Measurements from ENCODE around the gene PAEP. TPM values are rescaled to one million over a fixed set of nuclear protein-coding genes. Genes with fewer than 3 reads are reported as not detected.

Gene PAEP
- total RNA-seq, 1 donor from 2014 or later, result 0.39 TPM

- Histone ChIP-seq H2AFZ (ENCODE audit: low read depth, low read length) (no peak overlapping the region), H3K4me2 (ENCODE audit: low read length) (no peak overlapping the region), H4K20me1 (ENCODE audit: insufficient read depth, low read length) (no peaks in the 10 kb centered on the region), H3K4me3 (ENCODE audit: insufficient read depth, low read depth, low read length) (no peak overlapping the region), H3K27me3 (ENCODE audit: insufficient read depth, low read length) (peaks cover 3% of the 10 kb centered on the region), H3K27ac (ENCODE audit: low read depth, low read length) (no peak overlapping the region), H3K4me1 (ENCODE audit: insufficient read depth, low read length) (no peaks in the 10 kb centered on the region), H3K36me3 (ENCODE audit: insufficient read depth, low read length) (no peaks in the 10 kb centered on the region), H3K79me2 (ENCODE audit: insufficient read depth, low read length) (no peaks in the 10 kb centered on the region), H3K9me3 (ENCODE audit: insufficient read depth, low read depth, low read length) (no peaks in the 10 kb centered on the region), H3K9ac (ENCODE audit: low read length) (no peak overlapping the region)
- Mint-ChIP-seq H3K27ac (ENCODE audit: unreplicated experiment) (no peak overlapping the region), H3K4me1 (ENCODE audit: low read depth, unreplicated experiment) (peaks cover 7% of the 10 kb centered on the region), H3K4me3 (ENCODE audit: unreplicated experiment) (no peak overlapping the region), H3K27me3 (ENCODE audit: low read depth, unreplicated experiment) (peaks cover 11% of the 10 kb centered on the region), H3K36me3 (ENCODE audit: low read depth, unreplicated experiment) (no peaks in the 10 kb centered on the region), H3K9me3 (ENCODE audit: unreplicated experiment) (no peaks in the 10 kb centered on the region)
- FAIRE-seq, result no peak
- no peak for DNase-seq (ENCODE audit: low read depth)
- TF ChIP-seq CTCF (IDR thresholded peaks at IDR 0.05; ENCODE audit: insufficient read depth, low read depth, low read length), result no peak
- no peak for TF ChIP-seq EZH2 (IDR thresholded peaks at IDR 0.05; ENCODE audit: insufficient read depth, low read length)
Measured at GRCh38 chr9:135521608-135522095, 39.9 kb upstream of the PAEP start.

GRCh38 chr9:135522137-135522877 lies 39.2 kb upstream of the PAEP start:
- no peaks in the 10 kb centered on the region for H3K9me3 Mint-ChIP-seq (ENCODE audit: unreplicated experiment)
- FAIRE-seq (no peak), DNase-seq (ENCODE audit: low read depth) (no peak)
- no peak overlapping the region for H2AFZ ChIP-seq (ENCODE audit: low read depth, low read length)
- no peaks in the 10 kb centered on the region for H3K4me1 ChIP-seq (ENCODE audit: insufficient read depth, low read length)
- peaks cover 11% of the 10 kb centered on the region for H3K27me3 Mint-ChIP-seq (ENCODE audit: low read depth, unreplicated experiment)
- no peaks in the 10 kb centered on the region for H3K9me3 ChIP-seq (ENCODE audit: insufficient read depth, low read depth, low read length)
- no peak overlapping the region for H3K27ac ChIP-seq (ENCODE audit: low read depth, low read length)
- no peak for TF ChIP-seq EZH2 (IDR thresholded peaks at IDR 0.05; ENCODE audit: insufficient read depth, low read length)
- no peak for TF ChIP-seq CTCF (IDR thresholded peaks at IDR 0.05; ENCODE audit: insufficient read depth, low read depth, low read length)
- peaks cover 7% of the 10 kb centered on the region for H3K4me1 Mint-ChIP-seq (ENCODE audit: low read depth, unreplicated experiment)
- H3K36me3 Mint-ChIP-seq (ENCODE audit: low read depth, unreplicated experiment), result no peaks in the 10 kb centered on the region
- H4K20me1 ChIP-seq (ENCODE audit: insufficient read depth, low read length), result no peaks in the 10 kb centered on the region
- no peak overlapping the region for H3K4me2 ChIP-seq (ENCODE audit: low read length)
- H3K27ac Mint-ChIP-seq (ENCODE audit: unreplicated experiment), result no peak overlapping the region
- no peak overlapping the region for H3K4me3 Mint-ChIP-seq (ENCODE audit: unreplicated experiment)
- H3K79me2 ChIP-seq (ENCODE audit: insufficient read depth, low read length), result no peaks in the 10 kb centered on the region
- H3K9ac ChIP-seq (ENCODE audit: low read length), result no peak overlapping the region
- peaks cover 3% of the 10 kb centered on the region for H3K27me3 ChIP-seq (ENCODE audit: insufficient read depth, low read length)
- H3K36me3 ChIP-seq (ENCODE audit: insufficient read depth, low read length), result no peaks in the 10 kb centered on the region
- H3K4me3 ChIP-seq (ENCODE audit: insufficient read depth, low read depth, low read length), result no peak overlapping the region

- Histone ChIP-seq H3K9me3 (ENCODE audit: insufficient read depth, low read depth, low read length) (no peaks in the 10 kb centered on the region), H3K79me2 (ENCODE audit: insufficient read depth, low read length) (no peaks in the 10 kb centered on the region), H3K4me2 (ENCODE audit: low read length) (no peak overlapping the region), H3K4me1 (ENCODE audit: insufficient read depth, low read length) (no peaks in the 10 kb centered on the region), H3K27me3 (ENCODE audit: insufficient read depth, low read length) (peaks cover 3% of the 10 kb centered on the region), H3K27ac (ENCODE audit: low read depth, low read length) (no peak overlapping the region), H3K4me3 (ENCODE audit: insufficient read depth, low read depth, low read length) (no peak overlapping the region), H3K36me3 (ENCODE audit: insufficient read depth, low read length) (no peaks in the 10 kb centered on the region), H3K9ac (ENCODE audit: low read length) (no peak overlapping the region), H2AFZ (ENCODE audit: low read depth, low read length) (no peak overlapping the region), H4K20me1 (ENCODE audit: insufficient read depth, low read length) (no peaks in the 10 kb centered on the region)
- Mint-ChIP-seq H3K27me3 (ENCODE audit: low read depth, unreplicated experiment) (peaks cover 9% of the 10 kb centered on the region), H3K4me3 (ENCODE audit: unreplicated experiment) (no peak overlapping the region), H3K9me3 (ENCODE audit: unreplicated experiment) (no peaks in the 10 kb centered on the region), H3K27ac (ENCODE audit: unreplicated experiment) (no peak overlapping the region), H3K36me3 (ENCODE audit: low read depth, unreplicated experiment) (no peaks in the 10 kb centered on the region), H3K4me1 (ENCODE audit: low read depth, unreplicated experiment) (peaks cover 7% of the 10 kb centered on the region)
- DNase-seq (ENCODE audit: low read depth) (no peak), FAIRE-seq (no peak)
- TF ChIP-seq EZH2 (IDR thresholded peaks at IDR 0.05; ENCODE audit: insufficient read depth, low read length), result no peak
- TF ChIP-seq CTCF (IDR thresholded peaks at IDR 0.05; ENCODE audit: insufficient read depth, low read depth, low read length), result no peak
Measured at GRCh38 chr9:135522931-135523330, 38.6 kb upstream of the PAEP start.

Data from astrocyte (in vitro differentiated cells and primary cell).